WTC11 (cell line): ENCODE results near the gene C17orf67.

Source experiments
- CREB1 ChIP-seq: sonication (generic); formaldehyde crosslinking; IDR thresholded peaks from 2 replicates; pipeline ENCODE4 v1.8.0; 2023; ENCODE audit warnings: mild to moderate bottlenecking, missing genetic modification reagents
- CREM ChIP-seq: sonication (generic); formaldehyde crosslinking; IDR thresholded peaks from 2 replicates; pipeline ENCODE4 v1.8.1; 2022; ENCODE audit warnings: mild to moderate bottlenecking, missing genetic modification reagents, moderate library complexity
- ESRRA ChIP-seq: sonication (generic); formaldehyde crosslinking; IDR thresholded peaks from 2 replicates; pipeline ENCODE4 v1.8.1; 2022; ENCODE audit warnings: mild to moderate bottlenecking, missing genetic modification reagents, borderline replicate concordance
- FOXJ3 ChIP-seq: sonication (generic); formaldehyde crosslinking; IDR thresholded peaks from 2 replicates; pipeline ENCODE4 v1.9.0; 2021; ENCODE audit warnings: missing genetic modification reagents, mild to moderate bottlenecking, borderline replicate concordance
- FOXK1 ChIP-seq: sonication (generic); formaldehyde crosslinking; IDR thresholded peaks from 2 replicates; pipeline ENCODE4 v1.8.0; 2022; ENCODE audit warnings: mild to moderate bottlenecking, moderate library complexity, missing genetic modification reagents
- IRF2 ChIP-seq: sonication (generic); formaldehyde crosslinking; IDR thresholded peaks from 2 replicates; pipeline ENCODE4 v1.8.0; 2022; ENCODE audit warnings: low read depth, missing genetic modification reagents, borderline replicate concordance
- ZBTB43 ChIP-seq: sonication (generic); formaldehyde crosslinking; IDR thresholded peaks from 2 replicates; pipeline ENCODE4 v1.8.1; 2023; ENCODE audit warnings: mild to moderate bottlenecking, missing genetic modification reagents
- ZNF138 ChIP-seq: sonication (generic); formaldehyde crosslinking; conservative IDR thresholded peaks from 2 replicates; pipeline ENCODE4 v1.8.1; 2022; ENCODE audit warnings: mild to moderate bottlenecking, moderate library complexity, missing genetic modification reagents
- ZNF263 ChIP-seq: sonication (generic); formaldehyde crosslinking; IDR thresholded peaks from 2 replicates; pipeline ENCODE4 v1.8.1; 2022; ENCODE audit warnings: low read depth, mild to moderate bottlenecking, moderate library complexity, missing genetic modification reagents
- ZNF512 ChIP-seq: sonication (generic); formaldehyde crosslinking; IDR thresholded peaks from 2 replicates; pipeline ENCODE4 v1.8.1; 2022; ENCODE audit warnings: missing genetic modification reagents, borderline replicate concordance
- ZSCAN18 ChIP-seq: fragments of 250-450 bp; sonication (Bioruptor Pico); IDR thresholded peaks from 2 replicates; pipeline ENCODE4 v2.1.2; 2022; ENCODE audit warnings: mild to moderate bottlenecking, moderate library complexity
- TF ChIP-seq, protein P1 (sequence below): fragments of 200-600 bp; IDR thresholded peaks from 2 replicates; pipeline ENCODE4 v1.8.0; 2022; ENCODE audit warnings: antibody characterized with exemption
- TF ChIP-seq, protein P2 (sequence below): sonication (generic); formaldehyde crosslinking; IDR thresholded peaks from 2 replicates; pipeline ENCODE4 v1.8.0; 2022; ENCODE audit warnings: mild to moderate bottlenecking, missing genetic modification reagents

DNA sequence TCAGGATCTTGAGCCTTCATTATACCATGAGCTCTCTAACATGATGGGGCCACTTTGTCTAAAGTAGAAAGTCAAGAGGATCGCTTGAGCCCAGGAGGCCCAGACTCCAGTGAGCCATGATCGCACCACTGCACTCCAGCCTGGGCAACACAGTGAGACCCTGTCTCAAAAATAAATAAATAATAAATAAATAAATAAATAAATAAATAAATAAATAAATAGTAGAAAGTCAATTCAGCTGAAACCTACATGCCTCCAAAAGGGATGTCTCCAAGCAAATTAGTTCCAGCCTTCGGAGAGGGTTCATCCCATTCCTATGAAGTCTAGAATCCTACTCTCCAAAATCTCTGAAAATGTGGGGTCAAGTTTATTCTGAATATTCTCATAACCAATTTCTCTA, 26.0 kb downstream of the C17orf67 start:
- TF ChIP-seq ZNF512 (CRISPR knock-in tag) (no peak), CREM (CRISPR knock-in tag) (no peak), CREB1 (CRISPR knock-in tag) (no peak), FOXJ3 (no peak), ZNF263 (CRISPR knock-in tag) (no peak), FOXK1 (CRISPR knock-in tag) (no peak), ZBTB43 (no peak), ZNF138 (CRISPR knock-in tag) (no peak), IRF2 (CRISPR knock-in tag) (no peak), ZSCAN18 (CRISPR knock-in tag) (no peak), ESRRA (CRISPR knock-in tag) (no peak)
- TF ChIP-seq, protein P1, sequence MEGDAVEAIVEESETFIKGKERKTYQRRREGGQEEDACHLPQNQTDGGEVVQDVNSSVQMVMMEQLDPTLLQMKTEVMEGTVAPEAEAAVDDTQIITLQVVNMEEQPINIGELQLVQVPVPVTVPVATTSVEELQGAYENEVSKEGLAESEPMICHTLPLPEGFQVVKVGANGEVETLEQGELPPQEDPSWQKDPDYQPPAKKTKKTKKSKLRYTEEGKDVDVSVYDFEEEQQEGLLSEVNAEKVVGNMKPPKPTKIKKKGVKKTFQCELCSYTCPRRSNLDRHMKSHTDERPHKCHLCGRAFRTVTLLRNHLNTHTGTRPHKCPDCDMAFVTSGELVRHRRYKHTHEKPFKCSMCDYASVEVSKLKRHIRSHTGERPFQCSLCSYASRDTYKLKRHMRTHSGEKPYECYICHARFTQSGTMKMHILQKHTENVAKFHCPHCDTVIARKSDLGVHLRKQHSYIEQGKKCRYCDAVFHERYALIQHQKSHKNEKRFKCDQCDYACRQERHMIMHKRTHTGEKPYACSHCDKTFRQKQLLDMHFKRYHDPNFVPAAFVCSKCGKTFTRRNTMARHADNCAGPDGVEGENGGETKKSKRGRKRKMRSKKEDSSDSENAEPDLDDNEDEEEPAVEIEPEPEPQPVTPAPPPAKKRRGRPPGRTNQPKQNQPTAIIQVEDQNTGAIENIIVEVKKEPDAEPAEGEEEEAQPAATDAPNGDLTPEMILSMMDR, result no peak
- TF ChIP-seq, protein P2, sequence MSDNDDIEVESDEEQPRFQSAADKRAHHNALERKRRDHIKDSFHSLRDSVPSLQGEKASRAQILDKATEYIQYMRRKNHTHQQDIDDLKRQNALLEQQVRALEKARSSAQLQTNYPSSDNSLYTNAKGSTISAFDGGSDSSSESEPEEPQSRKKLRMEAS (CRISPR knock-in tag), result no peak
